Activated B cell treated with CpG ODN at 0.5 μM for 24 hours (primary cell): ENCODE data around the gene CEACAM20. TPM values are rescaled to one million over a fixed set of nuclear protein-coding genes. Genes with fewer than 3 reads are reported as not detected.

Experiments
- ATAC-seq: fragments of 200-7000 bp; cut with Tn5 transposase; one replicate; pipeline ENCODE4 v1.10.0; 2021; ENCODE audit warnings: low read depth, mild to moderate bottlenecking, moderate library complexity
- CTCF ChIA-PET: fragments of 350-600 bp; sonication (Branson Sonifier 250); formaldehyde crosslinking; loops from one replicate; lab custom pipeline; 2021; ENCODE audit warnings: antibody characterized with exemption; lab: Charles Lee
- POLR2A ChIA-PET: fragments of 350-600 bp; sonication (Branson Sonifier 250); formaldehyde crosslinking; loops from one replicate; lab custom pipeline; 2021; ENCODE audit warnings: antibody characterized with exemption; lab: Charles Lee
- DNase-seq: peaks from one replicate; pipeline ENCODE4 v3.0.0; 2022
- H3K27ac Mint-ChIP-seq: one replicate; pipeline ENCODE4 v1.8.0; 2020; ENCODE audit warnings: mixed read lengths
- H3K27me3 Mint-ChIP-seq: one replicate; pipeline ENCODE4 v1.8.0; 2021; ENCODE audit warnings: mixed read lengths
- H3K36me3 Mint-ChIP-seq: one replicate; pipeline ENCODE4 v1.8.0; 2021; ENCODE audit warnings: low read depth, mixed read lengths
- H3K4me1 Mint-ChIP-seq: one replicate; pipeline ENCODE4 v1.8.0; 2021; ENCODE audit warnings: mixed read lengths
- H3K4me3 Mint-ChIP-seq: one replicate; pipeline ENCODE4 v1.8.0; 2020; ENCODE audit warnings: mild to moderate bottlenecking, mixed read lengths
- H3K9me3 Mint-ChIP-seq: one replicate; pipeline ENCODE4 v1.8.0; 2020; ENCODE audit warnings: mixed read lengths
- CTCF ChIP-seq: fragments of 200-600 bp; IDR thresholded peaks from one replicate; pipeline ENCODE4 v1.8.0; 2022; ENCODE audit warnings: antibody characterized with exemption, mild to moderate bottlenecking
- intact Hi-C: fragments of 100-400 bp; cut with micrococcal nuclease; formaldehyde crosslinking; loops from one replicate; pipeline ENCODE4 v1.15.1; 2024
- total RNA-seq: library from RNA; stranded (reverse); gene quantifications from 2 replicates; pipeline ENCODE4 v1.2.3, GENCODE V29; 2022

Gene CEACAM20
- total RNA-seq, 1 donor from 2014 or later, result not detected

- DNase-seq, result no peak
- Mint-ChIP-seq H3K9me3 (peaks cover 29% of the 10 kb centered on the region), H3K4me3 (no peak overlapping the region), H3K27ac (no peak overlapping the region), H3K27me3 (peaks cover 23% of the 10 kb centered on the region), H3K36me3 (no peaks in the 10 kb centered on the region), H3K4me1 (no peaks in the 10 kb centered on the region)
- no peak for ATAC-seq
- ChIA-PET POLR2A (no interaction called here), CTCF (no interaction called here)
- no peak for TF ChIP-seq CTCF
- intact Hi-C loops, result no loop called here
Observed at GRCh38 chr19:44512326-44513298, 16.9 kb downstream of the CEACAM20 start.

DNA sequence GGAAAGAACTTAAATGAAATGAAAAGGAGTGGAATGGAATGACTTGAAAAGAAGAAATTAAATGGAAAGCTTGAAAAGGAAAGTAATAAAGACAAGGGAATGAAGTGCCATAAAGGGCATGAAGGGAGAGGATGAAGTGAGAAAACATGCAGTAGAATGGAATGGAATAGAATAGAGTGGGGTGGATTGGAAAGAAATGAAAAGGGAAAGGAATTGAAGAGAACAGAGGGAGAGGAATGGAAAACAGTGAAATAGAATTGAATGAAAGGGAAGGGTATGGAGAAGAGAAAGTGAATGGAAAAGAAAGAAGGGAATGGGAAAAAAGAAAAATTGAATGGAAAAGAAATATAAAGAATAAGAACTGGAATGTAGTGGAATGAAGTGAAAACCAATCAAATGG, 20.0 kb downstream of the CEACAM20 start:
- ChIA-PET CTCF (no interaction called here), POLR2A (no interaction called here)
- TF ChIP-seq CTCF, result no peak
- peaks cover 43% of the 10 kb centered on the region for H3K27me3 Mint-ChIP-seq
- H3K36me3 Mint-ChIP-seq, result no peaks in the 10 kb centered on the region
- H3K4me1 Mint-ChIP-seq, result no peaks in the 10 kb centered on the region
- ATAC-seq, result no peak
- no peak overlapping the region for H3K27ac Mint-ChIP-seq
- intact Hi-C loops, result no loop called here
- no peak overlapping the region for H3K4me3 Mint-ChIP-seq
- no peak for DNase-seq
- peaks cover 34% of the 10 kb centered on the region for H3K9me3 Mint-ChIP-seq

GRCh38 chr19:44499962-44500949, 29.2 kb downstream of the CEACAM20 start, which contains the start of gene ZNF180:
ZNF180 (minus strand) TSS chr19:44500522; CDS start chr19:44497334, 3,188 bp downstream.
- ChIA-PET POLR2A (interaction anchor here (0.5 to 1.5 kb wide), 17 partner anchors 52 to 1269 kb away, joined by 3 to 35 read pairs (median 5); partner anchors contain the start of genes SIX5, ZNF224, ZNF226 and ZNF227), CTCF (no interaction called here)
- peak; percentile 95 for DNase-seq
- TF ChIP-seq CTCF, result no peak
- peak; percentile 91 for ATAC-seq
- intact Hi-C loops, result loop anchor here (1.0 to 5.0 kb wide), 8 partner anchors 52 to 498 kb away; partner anchors contain the start of genes ZNF224, ZNF226, ZNF227 and ZNF229
- H3K9me3 Mint-ChIP-seq, result peaks cover 34% of the 10 kb centered on the region
- peaks cover 37% of the 10 kb centered on the region for H3K4me1 Mint-ChIP-seq
- H3K27ac Mint-ChIP-seq, result peak within 1 kb of the TSS; percentile 86
- H3K27me3 Mint-ChIP-seq, result peaks cover 9% of the 10 kb centered on the region
- H3K4me3 Mint-ChIP-seq, result peak within 1 kb of the TSS; percentile 96
- H3K36me3 Mint-ChIP-seq, result peaks cover 45% of the 10 kb centered on the region

- DNase-seq (no peak), ATAC-seq (no peak)
- H3K4me1 Mint-ChIP-seq, result peaks cover 41% of the 10 kb centered on the region
- ChIA-PET POLR2A (interaction anchor here (0.6 to 1.5 kb wide), 11 partner anchors 52 to 967 kb away, joined by 3 to 35 read pairs (median 5); partner anchors contain the start of genes ZNF224, ZNF227, ZNF229 and ZNF234), CTCF (no interaction called here)
- H3K36me3 Mint-ChIP-seq, result peaks cover 52% of the 10 kb centered on the region
- peaks cover 39% of the 10 kb centered on the region for H3K9me3 Mint-ChIP-seq
- H3K4me3 Mint-ChIP-seq, result peak overlapping the region; percentile 96
- intact Hi-C loops, result no loop called here
- no peak for TF ChIP-seq CTCF
- H3K27me3 Mint-ChIP-seq, result peaks cover 6% of the 10 kb centered on the region
- peak overlapping the region; percentile 86 for H3K27ac Mint-ChIP-seq
Observed at GRCh38 chr19:44499559-44499958, 29.9 kb downstream of the CEACAM20 start.
